HEK293 (cell line): ENCODE data around the gene ARL13B.

Source experiments
- FEZF1 ChIP-seq: fragments of 450-650 bp; formaldehyde crosslinking; IDR thresholded peaks from 2 replicates; pipeline ENCODE4 v1.5.1; 2016; ENCODE audit warnings: missing biosample characterization, missing genetic modification characterization
- HIC1 ChIP-seq: fragments of 450-650 bp; formaldehyde crosslinking; IDR thresholded peaks from 2 replicates; pipeline ENCODE4 v1.5.1; 2016; ENCODE audit warnings: missing biosample characterization, missing genetic modification characterization
- KLF8 ChIP-seq: fragments of 450-650 bp; formaldehyde crosslinking; IDR thresholded peaks from 2 replicates; pipeline ENCODE4 v1.5.1; 2016; ENCODE audit warnings: missing biosample characterization, missing genetic modification characterization
- MEIS1 ChIP-seq: sonication (generic); formaldehyde crosslinking; IDR thresholded peaks from 2 replicates; pipeline ENCODE4 v1.8.1; 2022; ENCODE audit warnings: missing genetic modification reagents, mild to moderate bottlenecking, borderline replicate concordance
- MZF1 ChIP-seq: fragments of 450-650 bp; formaldehyde crosslinking; IDR thresholded peaks from 2 replicates; pipeline ENCODE4 v1.5.1; 2017; ENCODE audit warnings: missing biosample characterization, missing genetic modification characterization, borderline replicate concordance
- PRDM2 ChIP-seq: fragments of 450-650 bp; formaldehyde crosslinking; IDR thresholded peaks from 2 replicates; pipeline ENCODE4 v1.5.1; 2016; ENCODE audit warnings: missing biosample characterization, missing genetic modification characterization, borderline replicate concordance
- SCRT1 ChIP-seq: fragments of 450-650 bp; formaldehyde crosslinking; IDR thresholded peaks from 2 replicates; pipeline ENCODE4 v1.5.1; 2016; ENCODE audit warnings: missing biosample characterization, missing genetic modification characterization, borderline replicate concordance
- TCF7L2 ChIP-seq: IDR thresholded peaks from 2 replicates; pipeline ENCODE4 v1.6.1; 2011; ENCODE audit warnings: low read depth, mild to moderate bottlenecking, inconsistent platforms, low read length, moderate library complexity, borderline replicate concordance
- ZBTB21 ChIP-seq: fragments of 450-650 bp; formaldehyde crosslinking; IDR thresholded peaks from 2 replicates; pipeline ENCODE4 v1.5.1; 2017; ENCODE audit warnings: missing biosample characterization, missing genetic modification characterization
- ZBTB44 ChIP-seq: fragments of 450-650 bp; IDR thresholded peaks from 2 replicates; pipeline ENCODE4 v1.5.1; 2018; ENCODE audit warnings: missing biosample characterization, mild to moderate bottlenecking, missing genetic modification characterization
- ZBTB49 ChIP-seq: fragments of 450-650 bp; formaldehyde crosslinking; IDR thresholded peaks from 2 replicates; pipeline ENCODE4 v1.5.1; 2016; ENCODE audit warnings: missing biosample characterization, missing genetic modification characterization, low read depth
- ZBTB6 ChIP-seq: fragments of 450-650 bp; formaldehyde crosslinking; IDR thresholded peaks from 2 replicates; pipeline ENCODE4 v1.5.1; 2017; ENCODE audit warnings: missing biosample characterization, missing genetic modification characterization
- ZBTB7A ChIP-seq: fragments of 450-650 bp; formaldehyde crosslinking; IDR thresholded peaks from 2 replicates; pipeline ENCODE4 v1.5.1; 2016; ENCODE audit warnings: low read depth, missing biosample characterization, missing genetic modification characterization
- ZIC2 ChIP-seq: fragments of 450-650 bp; formaldehyde crosslinking; IDR thresholded peaks from 2 replicates; pipeline ENCODE4 v1.5.1; 2016; ENCODE audit warnings: missing biosample characterization, missing genetic modification characterization
- ZNF121 ChIP-seq: fragments of 450-650 bp; formaldehyde crosslinking; IDR thresholded peaks from 2 replicates; pipeline ENCODE4 v1.5.1; 2016; ENCODE audit warnings: missing biosample characterization, missing genetic modification characterization
- ZNF155 ChIP-seq: fragments of 450-650 bp; formaldehyde crosslinking; IDR thresholded peaks from 2 replicates; pipeline ENCODE4 v1.5.1; 2016; ENCODE audit warnings: missing biosample characterization, missing genetic modification characterization
- ZNF157 ChIP-seq: fragments of 450-650 bp; formaldehyde crosslinking; IDR thresholded peaks from 2 replicates; pipeline ENCODE4 v1.5.1; 2016; ENCODE audit warnings: missing biosample characterization, missing genetic modification characterization
- ZNF202 ChIP-seq: fragments of 450-650 bp; formaldehyde crosslinking; IDR thresholded peaks from 2 replicates; pipeline ENCODE4 v1.5.1; 2016; ENCODE audit warnings: missing biosample characterization, missing genetic modification characterization, borderline replicate concordance
- ZNF211 ChIP-seq: fragments of 450-650 bp; formaldehyde crosslinking; IDR thresholded peaks from 2 replicates; pipeline ENCODE4 v1.5.1; 2016; ENCODE audit warnings: low read depth, missing biosample characterization, missing genetic modification characterization
- ZNF214 ChIP-seq: fragments of 450-650 bp; formaldehyde crosslinking; IDR thresholded peaks from 2 replicates; pipeline ENCODE4 v1.5.1; 2017; ENCODE audit warnings: missing biosample characterization, mild to moderate bottlenecking, missing genetic modification characterization, borderline replicate concordance
- ZNF221 ChIP-seq: fragments of 450-650 bp; formaldehyde crosslinking; IDR thresholded peaks from 2 replicates; pipeline ENCODE4 v1.5.1; 2017; ENCODE audit warnings: missing biosample characterization, missing genetic modification characterization, borderline replicate concordance
- ZNF350 ChIP-seq: fragments of 450-650 bp; formaldehyde crosslinking; IDR thresholded peaks from 2 replicates; pipeline ENCODE4 v1.5.0; 2017; ENCODE audit warnings: missing biosample characterization, mild to moderate bottlenecking, missing genetic modification characterization
- ZNF423 ChIP-seq: fragments of 450-650 bp; formaldehyde crosslinking; IDR thresholded peaks from 2 replicates; pipeline ENCODE4 v1.5.1; 2016; ENCODE audit warnings: missing biosample characterization, missing genetic modification characterization
- ZNF571 ChIP-seq: fragments of 450-650 bp; formaldehyde crosslinking; IDR thresholded peaks from 2 replicates; pipeline ENCODE4 v1.5.0; 2017; ENCODE audit warnings: missing biosample characterization, missing genetic modification characterization
- ZNF654 ChIP-seq: fragments of 450-650 bp; formaldehyde crosslinking; IDR thresholded peaks from 2 replicates; pipeline ENCODE4 v1.5.1; 2016; ENCODE audit warnings: low read depth, missing biosample characterization, missing genetic modification characterization
- ZNF777 ChIP-seq: fragments of 450-650 bp; formaldehyde crosslinking; IDR thresholded peaks from 2 replicates; pipeline ENCODE4 v1.5.1; 2017; ENCODE audit warnings: missing biosample characterization, missing genetic modification characterization, borderline replicate concordance

Gene ARL13B

GRCh38 chr3:93979850-93980676, at the start of gene ARL13B (continued):
- no peak for TF ChIP-seq ZBTB49 (tag by site-specific recombination)
- no peak for TF ChIP-seq ZIC2 (tag by site-specific recombination)
- TF ChIP-seq KLF8 (tag by site-specific recombination), result no peak
- no peak for TF ChIP-seq ZNF571 (tag by site-specific recombination)
- TF ChIP-seq FEZF1 (tag by site-specific recombination), result peak; percentile 52
- TF ChIP-seq ZNF423 (tag by site-specific recombination), result 0 out of 2 replicates have a peak, but pooled peaks have one; percentile 19
- no peak for TF ChIP-seq ZNF350 (tag by site-specific recombination)
- no peak for TF ChIP-seq ZNF777 (tag by site-specific recombination)
- TF ChIP-seq ZBTB21, result no peak
- no peak for TF ChIP-seq ZBTB6 (tag by site-specific recombination)
- TF ChIP-seq PRDM2, result no peak
- no peak for TF ChIP-seq ZNF121 (tag by site-specific recombination)
- TF ChIP-seq HIC1 (tag by site-specific recombination), result no peak
- TF ChIP-seq ZNF157 (tag by site-specific recombination), result no peak
- TF ChIP-seq ZNF155 (tag by site-specific recombination), result no peak
- TF ChIP-seq MZF1 (tag by site-specific recombination), result no peak
- no peak for TF ChIP-seq MEIS1
- TF ChIP-seq ZNF214 (tag by site-specific recombination), result no peak
- TF ChIP-seq ZNF211, result no peak
- no peak for TF ChIP-seq ZNF654 (tag by site-specific recombination)
- no peak for TF ChIP-seq TCF7L2
- TF ChIP-seq ZNF221 (tag by site-specific recombination), result no peak
- no peak for TF ChIP-seq ZNF202 (tag by site-specific recombination)
- TF ChIP-seq ZBTB7A (tag by site-specific recombination), result no peak
- TF ChIP-seq ZBTB44, result no peak
- TF ChIP-seq SCRT1 (tag by site-specific recombination), result no peak
